HG02623 (cell line): ENCODE results near the gene MAZ.
"Not testable (repeated sequence)": the region's sequence is repeated elsewhere in the genome, so short reads cannot be mapped to it uniquely, and the experiment has no call there.

Source experiments
- ATAC-seq: cut with Tn5 transposase; IDR thresholded peaks from one replicate; pipeline ENCODE4 v1.9.1; 2021; ENCODE audit warnings: moderate library complexity; ENCODE audit not compliant: unreplicated experiment

The MAZ gene

GRCh38 chr16:29806099-29806579, at the start of gene MAZ:
Gene MAZ, plus strand, starts transcription at chr16:29806529. Its CDS starts 173 bp downstream, at chr16:29806702.
- ATAC-seq: no peak

GRCh38 chr16:29756654-29757053, 49.7 kb upstream of the MAZ start:
- no peak for ATAC-seq

GRCh38 chr16:29757086-29757485, 49.2 kb upstream of the MAZ start:
- not testable (repeated sequence) for ATAC-seq

GRCh38 chr16:29757950-29758466, 48.3 kb upstream of the MAZ start:
- ATAC-seq: no peak

- no peak for ATAC-seq
These were observed 45.6 kb upstream of the MAZ start for GRCh38 chr16:29760567-29761279.

GRCh38 chr16:29761280-29761651, 45.1 kb upstream of the MAZ start:
- not testable (repeated sequence) for ATAC-seq

GRCh38 chr16:29761882-29762281, 44.4 kb upstream of the MAZ start:
- no peak for ATAC-seq

GRCh38 chr16:29763326-29763725, 43.0 kb upstream of the MAZ start:
- ATAC-seq: no peak

GRCh38 chr16:29765167-29766032, 40.9 kb upstream of the MAZ start:
- ATAC-seq: no peak

- no peak for ATAC-seq
These were observed 39.8 kb upstream of the MAZ start for GRCh38 chr16:29766571-29766970.

- no peak for ATAC-seq
These were observed 39.3 kb upstream of the MAZ start for GRCh38 chr16:29767062-29767461.

- ATAC-seq: no peak
These were observed 36.8 kb upstream of the MAZ start for GRCh38 chr16:29769507-29769906.

- ATAC-seq: no peak
These were observed 35.9 kb upstream of the MAZ start for GRCh38 chr16:29770250-29770929.

- not testable (repeated sequence) for ATAC-seq
These were observed 34.0 kb upstream of the MAZ start for GRCh38 chr16:29772330-29772729.

GRCh38 chr16:29774730-29775129, 31.6 kb upstream of the MAZ start:
- no peak for ATAC-seq

GRCh38 chr16:29775742-29776408, 30.5 kb upstream of the MAZ start:
- no peak for ATAC-seq

GRCh38 chr16:29777576-29778350, 28.6 kb upstream of the MAZ start, which contains the start of gene ZG16:
Gene ZG16, plus strand, starts transcription at chr16:29778256. Its CDS starts 1,011 bp downstream, at chr16:29779267.
- no peak for ATAC-seq

- no peak for ATAC-seq
These were observed 26.9 kb upstream of the MAZ start for GRCh38 chr16:29779474-29779873.

- ATAC-seq: not testable (repeated sequence)
These were observed 23.0 kb upstream of the MAZ start for GRCh38 chr16:29783094-29783953.
